GM19395 (cell line): ENCODE results near the gene PAIP2.
"Not testable (repeated sequence)": the region's sequence is repeated elsewhere in the genome, so short reads cannot be mapped to it uniquely, and the experiment has no call there.

Source experiments
- ATAC-seq: cut with Tn5 transposase; IDR thresholded peaks from one replicate; pipeline ENCODE4 v1.9.1; 2021; ENCODE audit warnings: mild to moderate bottlenecking, moderate library complexity; ENCODE audit not compliant: unreplicated experiment

PAIP2 gene

DNA sequence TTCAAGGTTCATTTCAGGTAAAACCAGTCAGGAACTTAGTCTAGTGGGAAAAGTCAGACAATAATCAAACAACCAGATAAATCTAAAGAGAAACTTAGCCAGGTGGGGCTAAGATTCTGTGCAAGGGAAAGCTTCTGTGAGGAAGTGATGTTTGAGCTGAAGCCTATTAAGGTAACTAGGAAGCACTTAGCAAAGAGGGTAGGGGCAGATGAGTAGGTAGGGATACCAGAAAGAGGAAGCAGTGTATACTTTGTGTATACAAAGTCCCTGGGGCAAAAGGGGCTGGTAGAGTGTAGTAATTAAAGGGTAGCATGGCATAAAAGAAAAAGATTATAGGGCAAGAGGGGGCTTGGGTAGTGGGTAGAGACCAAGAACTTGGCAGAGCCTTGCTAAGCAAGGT, 65.9 kb downstream of the PAIP2 start:
- no peak for ATAC-seq

DNA sequence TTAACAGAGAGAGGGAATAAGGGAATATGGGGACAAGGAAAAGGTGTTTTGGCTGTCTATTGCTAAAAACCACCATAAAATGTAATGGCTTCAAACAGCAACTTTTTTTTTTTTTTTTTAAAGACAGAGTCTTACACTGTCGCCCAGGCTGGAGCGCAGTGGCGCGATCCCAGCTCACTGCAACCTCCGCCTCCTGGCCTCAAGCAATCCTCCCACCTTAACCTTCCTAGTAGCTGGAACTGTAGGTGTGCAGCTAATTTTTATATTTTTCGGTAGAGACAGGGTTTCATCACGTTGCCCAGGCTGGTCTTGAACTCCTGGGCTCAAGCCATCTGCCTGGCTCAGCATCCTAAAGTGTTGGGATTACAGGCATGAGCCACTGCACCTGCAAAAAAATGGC, 66.5 kb downstream of the PAIP2 start:
- ATAC-seq, result no peak

DNA sequence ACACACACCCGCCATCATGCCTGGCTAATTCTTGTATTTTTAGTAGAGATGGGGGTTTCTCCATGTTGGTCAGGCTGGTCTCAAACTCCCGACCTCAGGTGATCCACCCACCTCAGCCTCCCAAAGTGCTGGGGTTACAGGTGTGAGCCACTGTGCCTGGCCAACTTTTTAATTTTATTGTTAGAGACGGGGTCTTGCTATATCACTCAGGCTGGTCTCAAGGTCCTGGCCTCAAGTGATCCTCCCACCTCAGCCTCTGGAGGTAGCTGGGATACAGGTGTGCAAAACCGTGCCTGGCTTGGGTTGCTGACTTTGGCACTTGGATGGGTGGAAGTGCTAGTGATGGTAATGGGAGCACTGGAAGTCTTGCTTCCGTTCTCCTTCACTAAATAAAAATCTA, 67.5 kb downstream of the PAIP2 start:
- ATAC-seq, result not testable (repeated sequence)

DNA sequence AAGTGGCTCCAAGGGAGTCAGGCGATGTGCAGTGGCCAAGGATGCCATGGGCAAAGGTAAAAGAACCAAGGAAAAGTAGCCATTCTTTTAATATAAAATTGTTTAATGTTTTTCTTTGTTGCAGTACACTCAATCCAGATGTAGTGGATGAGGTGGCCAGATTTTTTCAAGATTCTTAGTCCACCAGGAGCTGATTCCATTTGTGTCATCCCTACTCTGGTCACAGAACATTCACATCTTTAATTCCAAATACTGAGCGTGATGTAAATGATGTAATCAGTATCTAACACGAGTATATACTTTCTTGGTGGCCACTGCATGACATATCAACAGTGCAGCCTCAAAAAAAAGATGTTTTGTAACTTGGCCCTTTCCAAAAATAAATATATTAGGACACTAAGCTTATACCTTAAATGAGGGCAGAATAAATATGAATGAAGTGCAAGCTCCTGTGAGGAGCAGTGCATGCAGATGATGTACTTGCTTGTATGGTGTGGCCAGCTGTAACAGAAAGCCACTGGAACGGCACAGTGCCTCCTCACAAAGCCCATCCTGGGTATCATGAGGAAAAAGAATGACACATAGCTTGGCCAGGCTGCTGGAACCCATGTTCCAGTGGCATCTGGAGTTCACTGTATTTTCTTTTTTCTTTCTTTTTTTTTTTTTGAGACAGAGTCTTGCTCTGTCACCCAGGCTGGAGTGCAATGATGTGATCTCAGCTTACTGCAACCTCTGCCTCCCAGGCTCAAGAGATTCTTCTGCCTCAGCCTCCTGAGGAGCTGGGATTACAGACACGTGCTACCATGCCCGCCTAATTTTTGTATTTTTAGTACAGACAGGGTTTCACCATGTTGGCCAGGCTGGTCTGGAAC, 68.7 kb downstream of the PAIP2 start:
- ATAC-seq, result no peak

DNA sequence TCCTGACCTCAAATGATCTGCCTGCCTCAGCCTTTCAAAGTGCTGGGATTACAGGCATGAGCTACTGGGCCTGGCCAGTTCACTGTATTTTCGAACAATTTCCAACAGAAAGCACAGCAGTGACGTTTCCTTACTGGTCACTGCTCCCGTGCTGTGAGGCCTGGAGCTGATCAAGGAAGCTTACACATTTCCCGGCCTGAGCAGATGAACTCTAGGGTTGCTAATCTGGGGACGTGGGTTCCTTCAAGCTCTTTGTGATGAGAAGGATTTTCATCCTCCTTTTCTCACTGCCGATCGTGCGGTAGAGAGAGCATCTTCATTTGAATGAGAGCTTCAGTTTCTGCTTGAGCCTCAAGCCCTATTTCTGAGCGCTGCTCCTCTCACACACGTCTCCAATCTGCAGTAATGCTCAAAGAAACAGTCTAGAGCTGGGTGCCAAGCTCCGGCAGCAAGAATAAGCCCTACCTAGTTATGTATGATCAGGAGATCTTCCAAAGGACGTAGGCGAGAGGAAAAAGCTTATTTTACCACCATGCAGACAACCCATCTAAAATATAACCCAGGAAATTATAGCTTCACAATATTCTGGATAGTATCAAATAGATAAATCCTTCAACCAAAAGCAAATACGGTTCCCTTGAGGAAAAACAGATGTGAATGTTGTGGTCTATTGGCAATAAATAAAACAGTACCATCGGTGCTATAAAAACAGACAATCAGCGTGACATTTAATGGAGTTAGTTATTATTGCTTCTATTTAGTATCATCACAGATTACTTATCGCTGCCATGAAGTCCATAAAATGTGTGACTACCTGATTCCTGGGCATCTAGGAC, 69.6 kb downstream of the PAIP2 start:
- no peak for ATAC-seq

DNA sequence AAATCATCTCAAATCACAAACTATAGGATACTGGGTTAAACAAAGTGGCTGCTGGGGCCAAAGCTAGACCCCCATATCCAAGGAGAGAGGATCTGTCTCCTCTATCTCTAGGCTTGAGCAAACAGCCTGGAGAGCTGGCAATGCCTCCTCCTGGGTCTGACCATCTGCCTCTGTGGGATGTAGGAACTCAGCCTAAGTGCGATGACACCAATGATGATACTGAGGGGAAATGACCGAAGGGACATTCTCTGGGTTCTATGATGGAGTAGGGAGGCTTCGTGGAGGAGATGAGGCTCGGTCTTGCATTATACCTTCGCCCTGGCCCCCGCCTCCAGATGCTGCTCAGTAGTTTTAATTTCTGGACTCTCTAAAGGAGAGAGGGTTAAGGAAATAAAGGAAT, 71.5 kb downstream of the PAIP2 start:
- no peak for ATAC-seq

DNA sequence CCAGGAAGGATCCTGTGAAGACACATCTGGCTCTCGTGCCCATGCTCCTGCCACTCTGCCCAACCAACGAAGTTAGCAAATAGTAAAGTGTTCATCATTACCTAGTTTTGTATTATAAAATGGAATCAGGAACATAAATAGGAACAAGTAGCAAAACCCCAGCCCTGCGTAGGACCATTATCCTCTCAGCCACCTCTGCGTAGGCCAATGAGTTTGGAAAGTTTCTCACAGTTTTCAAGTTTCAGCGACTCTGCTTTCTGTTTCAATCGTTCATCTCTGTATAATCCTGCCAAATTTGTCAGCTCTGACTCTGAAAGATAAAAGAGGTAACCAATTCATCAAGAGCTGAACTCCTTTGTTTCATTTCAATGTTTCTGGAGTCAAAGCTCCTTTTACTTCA, 72.3 kb downstream of the PAIP2 start:
- no peak for ATAC-seq

DNA sequence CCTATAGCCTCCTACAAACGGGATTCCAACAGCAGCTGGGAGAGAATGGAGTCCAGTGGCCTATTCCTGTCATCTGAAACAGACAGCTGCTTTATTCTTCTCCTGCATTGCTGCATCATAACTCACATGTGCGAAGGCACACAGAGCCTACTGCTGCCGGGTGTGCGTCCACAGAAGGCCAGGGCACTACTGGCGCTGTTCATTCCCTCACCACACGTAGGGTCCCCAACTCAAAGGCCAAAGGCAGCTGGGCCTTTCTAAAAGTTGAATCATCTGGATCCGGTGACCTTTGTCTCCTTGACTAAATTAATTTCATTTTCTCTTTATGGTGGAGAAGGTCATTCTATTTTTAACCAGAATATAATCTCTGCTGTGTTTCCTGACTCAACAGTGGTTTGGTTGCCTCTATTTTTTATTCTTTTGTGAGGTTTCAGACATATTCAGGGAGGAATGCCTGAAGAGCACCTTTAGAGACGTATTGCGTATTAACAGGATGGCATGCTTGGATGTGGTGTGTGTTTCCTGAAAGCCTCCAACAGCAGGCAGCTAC, 73.0 kb downstream of the PAIP2 start:
- no peak for ATAC-seq

DNA sequence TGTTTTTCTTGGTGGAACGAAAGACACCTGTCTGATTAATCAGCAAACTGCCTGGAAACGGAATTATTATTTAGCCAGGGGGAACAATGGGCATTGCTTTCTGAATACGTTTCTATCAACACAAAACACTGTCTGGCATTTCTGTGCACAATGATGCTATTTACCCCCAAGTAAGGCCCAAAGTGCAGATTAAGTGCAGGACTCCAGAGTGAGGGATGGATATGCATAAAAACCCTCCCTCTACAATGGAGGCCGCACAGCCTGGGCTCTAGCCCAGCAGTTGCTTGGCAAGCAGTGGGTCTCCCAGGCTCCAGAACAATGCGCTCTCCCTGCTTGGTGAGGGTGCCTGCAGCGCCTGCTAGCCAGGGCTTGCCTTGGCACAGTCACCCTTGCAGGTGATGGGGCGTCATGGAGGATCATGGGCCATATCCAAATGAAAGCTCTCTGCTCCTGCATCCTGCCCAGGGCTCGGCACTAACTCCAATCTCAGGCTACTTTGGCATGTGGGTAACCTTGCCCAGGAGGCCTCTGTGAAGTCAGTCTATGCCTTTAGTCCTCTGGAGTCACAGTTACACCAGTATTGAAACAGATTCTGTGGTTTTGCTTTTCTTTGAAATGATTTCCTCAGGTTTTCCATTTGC, 73.7 kb downstream of the PAIP2 start:
- no peak for ATAC-seq

DNA sequence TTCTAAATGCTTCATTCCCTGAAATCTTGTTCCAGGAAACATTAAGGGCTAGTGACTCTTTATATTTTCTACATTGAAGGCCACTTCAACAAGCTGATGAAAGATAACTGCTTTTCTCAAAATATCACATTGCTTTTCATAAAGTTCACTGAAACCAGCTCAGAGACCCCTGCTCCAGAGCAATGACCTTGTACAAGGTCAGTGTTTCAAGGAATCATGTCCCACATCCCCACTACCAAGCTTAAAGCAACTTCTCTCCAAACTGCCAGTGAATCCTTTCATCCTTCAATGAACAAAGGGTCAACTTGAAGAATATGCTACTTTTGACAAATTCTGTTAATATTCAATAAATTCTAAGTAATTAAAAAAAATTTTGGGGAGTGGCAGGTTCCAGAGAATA, 74.2 kb downstream of the PAIP2 start:
- no peak for ATAC-seq

DNA sequence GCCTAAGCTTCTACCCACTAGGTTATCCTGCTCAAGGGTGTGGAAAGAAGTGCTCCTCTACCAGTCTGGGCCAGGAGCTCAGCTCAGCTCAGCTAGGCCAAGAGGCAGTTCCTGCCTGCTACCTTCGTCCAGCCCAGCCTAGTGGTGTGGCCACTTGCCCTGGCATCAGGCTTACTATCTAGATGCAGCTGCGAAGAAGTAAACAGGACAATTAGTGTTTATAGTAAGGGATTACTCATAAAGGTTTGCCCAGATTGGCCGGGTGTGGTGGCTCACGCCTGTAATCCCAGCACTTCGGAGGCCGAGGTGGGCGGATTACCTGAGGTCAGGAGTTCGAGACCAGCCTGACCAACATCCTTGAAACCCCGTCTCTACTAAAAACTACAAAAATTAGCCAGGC, 75.0 kb downstream of the PAIP2 start:
- ATAC-seq, result no peak

DNA sequence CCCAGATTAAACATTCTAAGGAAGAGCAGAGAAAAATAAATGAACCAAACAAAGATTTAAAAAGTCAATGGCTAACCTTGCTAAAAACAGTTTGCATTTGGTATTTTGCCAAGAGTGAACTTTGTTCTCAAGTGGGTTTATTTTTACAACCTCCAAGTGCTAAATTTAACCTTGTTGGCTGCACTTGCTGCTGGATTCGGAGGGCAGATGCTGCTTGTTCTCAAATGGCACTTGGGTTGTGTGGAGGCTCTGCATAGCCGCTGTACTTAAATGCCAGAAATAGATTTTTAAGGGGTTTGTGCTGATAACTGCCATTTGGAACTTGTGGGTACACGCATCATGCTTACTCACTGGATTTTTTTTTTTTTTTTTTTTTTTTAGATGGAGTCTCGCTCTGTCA, 75.6 kb downstream of the PAIP2 start:
- no peak for ATAC-seq

DNA sequence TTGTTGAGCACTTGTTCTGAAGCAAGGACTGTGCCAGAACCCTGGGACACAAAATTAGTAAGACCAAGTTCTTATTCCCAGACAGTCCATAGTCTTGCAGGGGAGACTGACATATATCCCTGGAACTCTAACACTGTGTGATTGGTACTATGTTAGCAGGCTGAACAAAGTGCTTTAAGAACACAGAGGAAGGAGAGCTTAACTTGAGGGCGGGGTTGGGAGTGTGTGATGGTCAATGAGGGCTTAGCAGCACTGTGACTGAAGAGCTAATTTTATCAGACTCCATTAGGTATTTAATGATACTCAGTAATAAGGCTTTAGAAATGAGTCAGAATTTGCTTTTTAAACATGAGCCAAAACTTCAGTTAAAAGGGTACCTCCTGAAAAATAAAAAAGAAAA, 77.1 kb downstream of the PAIP2 start:
- no peak for ATAC-seq
